SK-N-SH treated with all-trans-retinoic acid at 6 μM for 48 hours (cell line): ENCODE results near the gene FBXO10.
"Not testable (repeated sequence)": the region's sequence is repeated elsewhere in the genome, so short reads cannot be mapped to it uniquely, and the experiment has no call there.

Experiments
- ATAC-seq: fragments of 200-7000 bp; cut with Tn5 transposase; 3 replicates; pipeline ENCODE4 v1.9.1; 2020; ENCODE audit warnings: mild to moderate bottlenecking, moderate library complexity
- ARNTL ChIP-seq: fragments of 450-650 bp; formaldehyde crosslinking; IDR thresholded peaks from 2 replicates; pipeline ENCODE4 v1.5.0; 2020; ENCODE audit warnings: low read depth, mild to moderate bottlenecking, moderate library complexity, borderline replicate concordance
- BACH2 ChIP-seq: fragments of 250-450 bp; sonication (Bioruptor Pico); IDR thresholded peaks from 2 replicates; pipeline ENCODE4 v1.9.0; 2021; ENCODE audit warnings: mild to moderate bottlenecking, borderline replicate concordance
- CREB5 ChIP-seq: fragments of 250-450 bp; sonication (Bioruptor Pico); IDR thresholded peaks from 2 replicates; pipeline ENCODE4 v1.5.1; 2020; ENCODE audit warnings: low read depth, mild to moderate bottlenecking, moderate library complexity
- CSDC2 ChIP-seq: fragments of 250-450 bp; sonication (Bioruptor Pico); IDR thresholded peaks from 2 replicates; pipeline ENCODE4 v1.5.0; 2020; ENCODE audit warnings: mild to moderate bottlenecking, moderate library complexity
- ESRRG ChIP-seq: fragments of 250-450 bp; sonication (Bioruptor Pico); IDR thresholded peaks from 2 replicates; pipeline ENCODE4 v1.6.1; 2021; ENCODE audit warnings: mild to moderate bottlenecking
- GLIS3 ChIP-seq: fragments of 250-450 bp; sonication (Bioruptor Pico); IDR thresholded peaks from 2 replicates; pipeline ENCODE4 v1.5.0; 2020; ENCODE audit warnings: mild to moderate bottlenecking, moderate library complexity
- ISL1 ChIP-seq: fragments of 250-450 bp; sonication (Bioruptor Pico); IDR thresholded peaks from 2 replicates; pipeline ENCODE4 v2.1.2; 2022; ENCODE audit warnings: mild to moderate bottlenecking, moderate library complexity
- OSR1 ChIP-seq: fragments of 250-450 bp; sonication (Bioruptor Pico); IDR thresholded peaks from 2 replicates; pipeline ENCODE4 v1.8.0; 2022; ENCODE audit warnings: moderate library complexity, mild to moderate bottlenecking, inconsistent platforms
- PATZ1 ChIP-seq: fragments of 250-450 bp; sonication (Bioruptor Pico); IDR thresholded peaks from 2 replicates; pipeline ENCODE4 v1.8.0; 2020; ENCODE audit warnings: mild to moderate bottlenecking, moderate library complexity, borderline replicate concordance
- POU6F1 ChIP-seq: fragments of 250-450 bp; sonication (Bioruptor Pico); IDR thresholded peaks from 2 replicates; pipeline ENCODE4 v1.8.0; 2021; ENCODE audit warnings: low read depth, mild to moderate bottlenecking, moderate library complexity, borderline replicate concordance
- PPARA ChIP-seq: fragments of 250-450 bp; sonication (Bioruptor Pico); IDR thresholded peaks from 2 replicates; pipeline ENCODE4 v1.5.0; 2020; ENCODE audit warnings: mild to moderate bottlenecking, borderline replicate concordance
- RARB ChIP-seq: fragments of 250-450 bp; sonication (Bioruptor Pico); IDR thresholded peaks from 2 replicates; pipeline ENCODE4 v1.8.0; 2021; ENCODE audit warnings: mild to moderate bottlenecking, moderate library complexity
- SNAI2 ChIP-seq: fragments of 250-450 bp; sonication (Bioruptor Pico); IDR thresholded peaks from 2 replicates; pipeline ENCODE4 v1.5.0; 2020; ENCODE audit warnings: mild to moderate bottlenecking, moderate library complexity
- TCF4 ChIP-seq: fragments of 250-450 bp; sonication (Bioruptor Pico); IDR thresholded peaks from 2 replicates; pipeline ENCODE4 v1.8.0; 2021; ENCODE audit warnings: mild to moderate bottlenecking, moderate library complexity, borderline replicate concordance
- TSHZ2 ChIP-seq: fragments of 250-450 bp; sonication (Bioruptor Pico); IDR thresholded peaks from 2 replicates; pipeline ENCODE4 v1.5.0; 2020; ENCODE audit warnings: mild to moderate bottlenecking, moderate library complexity
- ZC3H10 ChIP-seq: fragments of 250-450 bp; sonication (Bioruptor Pico); IDR thresholded peaks from 2 replicates; pipeline ENCODE4 v1.5.1; 2021; ENCODE audit warnings: mild to moderate bottlenecking, moderate library complexity
- ZFP3 ChIP-seq: fragments of 250-450 bp; sonication (Bioruptor Pico); IDR thresholded peaks from 2 replicates; pipeline ENCODE4 v1.5.0; 2020; ENCODE audit warnings: mild to moderate bottlenecking, moderate library complexity
- ZFP30 ChIP-seq: fragments of 450-650 bp; formaldehyde crosslinking; IDR thresholded peaks from 2 replicates; pipeline ENCODE4 v1.5.0; 2022; ENCODE audit warnings: mild to moderate bottlenecking, moderate library complexity
- ZNF70 ChIP-seq: fragments of 450-650 bp; formaldehyde crosslinking; IDR thresholded peaks from 2 replicates; pipeline ENCODE4 v1.5.0; 2020; ENCODE audit warnings: mild to moderate bottlenecking, moderate library complexity
- ZNF8 ChIP-seq: fragments of 450-650 bp; formaldehyde crosslinking; IDR thresholded peaks from 2 replicates; pipeline ENCODE4 v1.5.0; 2020; ENCODE audit warnings: mild to moderate bottlenecking, moderate library complexity

FBXO10 gene

GRCh38 chr9:37517923-37518322 lies 58.3 kb downstream of the FBXO10 start:
- TF ChIP-seq ZFP3 (CRISPR knock-in tag) (no peak), RARB (no peak)
- no peak for ATAC-seq

GRCh38 chr9:37515620-37516258 lies 60.4 kb downstream of the FBXO10 start:
- TF ChIP-seq TSHZ2 (CRISPR knock-in tag) (no peak), ARNTL (no peak), PATZ1 (CRISPR knock-in tag) (no peak), ZFP3 (CRISPR knock-in tag) (no peak), GLIS3 (CRISPR knock-in tag) (no peak), POU6F1 (CRISPR knock-in tag) (no peak), TCF4 (CRISPR knock-in tag) (no peak), ISL1 (no peak), ZFP30 (CRISPR knock-in tag) (no peak), CSDC2 (CRISPR knock-in tag) (no peak), PPARA (CRISPR knock-in tag) (no peak), ZNF70 (CRISPR knock-in tag) (no peak), SNAI2 (CRISPR knock-in tag) (no peak), BACH2 (CRISPR knock-in tag) (no peak), ESRRG (CRISPR knock-in tag) (no peak), ZC3H10 (CRISPR knock-in tag) (no peak), OSR1 (CRISPR knock-in tag) (no peak), CREB5 (CRISPR knock-in tag) (no peak), RARB (no peak)
- ATAC-seq: no peak

GRCh38 chr9:37514999-37515398 lies 61.2 kb downstream of the FBXO10 start:
- ATAC-seq: no peak

GRCh38 chr9:37514415-37514814 lies 61.8 kb downstream of the FBXO10 start:
- not testable (repeated sequence) for ATAC-seq

More at GRCh38 chr9:37514999-37515398, 61.2 kb downstream of the FBXO10 start:
- TF ChIP-seq ZNF8 (CRISPR knock-in tag) (no peak), ZFP3 (CRISPR knock-in tag) (no peak), TCF4 (CRISPR knock-in tag) (no peak), PPARA (CRISPR knock-in tag) (no peak), TSHZ2 (CRISPR knock-in tag) (no peak), CREB5 (CRISPR knock-in tag) (no peak), RARB (no peak), ARNTL (no peak)
